DOHH2 (cell line): ENCODE data around the gene RELB.
A peak's percentile ranks its signal among the peaks of the same experiment; 100 is the strongest.
"Not testable (repeated sequence)": the region's sequence is repeated elsewhere in the genome, so short reads cannot be mapped to it uniquely, and the experiment has no call there.

Source experiments
- H3F3A ChIP-seq: fragments of 200-600 bp; sonication (generic), shearing (Covaris generic); 2 replicates; pipeline ENCODE4 v1.6.0; 2016; ENCODE audit warnings: antibody characterized with exemption, mild to moderate bottlenecking; ENCODE audit not compliant: control insufficient read depth, insufficient read depth
- H3K27ac ChIP-seq: fragments of 200-600 bp; sonication (generic); 2 replicates; pipeline ENCODE4 v1.5.1; 2014; ENCODE audit warnings: low read depth, mild to moderate bottlenecking, low read length, moderate library complexity
- H3K27me3 ChIP-seq: fragments of 200-600 bp; sonication (generic); 2 replicates; pipeline ENCODE4 v1.6.1; 2014; ENCODE audit warnings: mild to moderate bottlenecking, low read length, mixed read lengths; ENCODE audit not compliant: control insufficient read depth
- H3K36me3 ChIP-seq: fragments of 200-600 bp; sonication (generic); 2 replicates; pipeline ENCODE4 v1.6.1; 2014; ENCODE audit warnings: mild to moderate bottlenecking, low read length, moderate library complexity, mixed read lengths; ENCODE audit not compliant: control insufficient read depth
- H3K4me1 ChIP-seq: fragments of 200-600 bp; sonication (generic); 2 replicates; pipeline ENCODE4 v1.6.1; 2014; ENCODE audit warnings: mild to moderate bottlenecking, low read length, mixed read lengths; ENCODE audit not compliant: control insufficient read depth
- H3K4me2 ChIP-seq: fragments of 200-600 bp; sonication (generic); 2 replicates; pipeline ENCODE4 v1.6.0; 2014; ENCODE audit warnings: mild to moderate bottlenecking, low read length, moderate library complexity
- H3K4me3 ChIP-seq: fragments of 200-600 bp; sonication (generic); 2 replicates; pipeline ENCODE4 v1.5.1; 2014; ENCODE audit warnings: mild to moderate bottlenecking, low read length, mixed read lengths
- H3K79me2 ChIP-seq: fragments of 200-600 bp; sonication (generic); 2 replicates; pipeline ENCODE4 v1.6.1; 2014; ENCODE audit warnings: mild to moderate bottlenecking, low read length, mixed read lengths; ENCODE audit not compliant: control insufficient read depth
- H3K9me2 ChIP-seq: fragments of 200-600 bp; sonication (generic); replicated peaks from 2 replicates; pipeline ENCODE4 v1.6.1; 2014; ENCODE audit warnings: mild to moderate bottlenecking, low read length, mixed read lengths; ENCODE audit not compliant: control insufficient read depth
- H3K9me3 ChIP-seq: fragments of 200-600 bp; sonication (generic); 2 replicates; pipeline ENCODE4 v1.6.1; 2014; ENCODE audit warnings: antibody characterized with exemption, low read length, mixed read lengths; ENCODE audit not compliant: control insufficient read depth, insufficient read depth
- H4K20me1 ChIP-seq: fragments of 200-600 bp; sonication (generic); 2 replicates; pipeline ENCODE4 v1.6.0; 2014; ENCODE audit warnings: low read depth, mild to moderate bottlenecking, antibody characterized with exemption, low read length, moderate library complexity; ENCODE audit not compliant: control insufficient read depth, insufficient read depth
- EZH2phosphoT487 ChIP-seq: fragments of 200-600 bp; sonication (generic); IDR thresholded peaks from 2 replicates; pipeline ENCODE4 v1.6.1; 2017; ENCODE audit warnings: borderline replicate concordance, mild to moderate bottlenecking, antibody characterized with exemption, low read length, moderate library complexity, mixed read lengths
- TF ChIP-seq, protein P1 (sequence below): fragments of 200-600 bp; sonication (generic); IDR thresholded peaks from one replicate; pipeline ENCODE4 v1.5.1; 2014; ENCODE audit warnings: antibody characterized with exemption, mild to moderate bottlenecking, low read depth, low read length; ENCODE audit not compliant: poor library complexity, severe bottlenecking

RELB gene

GRCh38 chr19:44998025-44998424, 3.2 kb upstream of the RELB start:
- peaks cover 66% of the 10 kb centered on the region for H3K4me1 ChIP-seq
- H3K79me2 ChIP-seq = peaks cover 13% of the 10 kb centered on the region
- H3K4me3 ChIP-seq = no peak overlapping the region
- no peak overlapping the region for H3K4me2 ChIP-seq
- TF ChIP-seq EZH2phosphoT487 = no peak
- TF ChIP-seq, protein P1, sequence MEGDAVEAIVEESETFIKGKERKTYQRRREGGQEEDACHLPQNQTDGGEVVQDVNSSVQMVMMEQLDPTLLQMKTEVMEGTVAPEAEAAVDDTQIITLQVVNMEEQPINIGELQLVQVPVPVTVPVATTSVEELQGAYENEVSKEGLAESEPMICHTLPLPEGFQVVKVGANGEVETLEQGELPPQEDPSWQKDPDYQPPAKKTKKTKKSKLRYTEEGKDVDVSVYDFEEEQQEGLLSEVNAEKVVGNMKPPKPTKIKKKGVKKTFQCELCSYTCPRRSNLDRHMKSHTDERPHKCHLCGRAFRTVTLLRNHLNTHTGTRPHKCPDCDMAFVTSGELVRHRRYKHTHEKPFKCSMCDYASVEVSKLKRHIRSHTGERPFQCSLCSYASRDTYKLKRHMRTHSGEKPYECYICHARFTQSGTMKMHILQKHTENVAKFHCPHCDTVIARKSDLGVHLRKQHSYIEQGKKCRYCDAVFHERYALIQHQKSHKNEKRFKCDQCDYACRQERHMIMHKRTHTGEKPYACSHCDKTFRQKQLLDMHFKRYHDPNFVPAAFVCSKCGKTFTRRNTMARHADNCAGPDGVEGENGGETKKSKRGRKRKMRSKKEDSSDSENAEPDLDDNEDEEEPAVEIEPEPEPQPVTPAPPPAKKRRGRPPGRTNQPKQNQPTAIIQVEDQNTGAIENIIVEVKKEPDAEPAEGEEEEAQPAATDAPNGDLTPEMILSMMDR = no peak
- no peaks in the 10 kb centered on the region for H3K27me3 ChIP-seq
- no peaks in the 10 kb centered on the region for H3K9me2 ChIP-seq
- peak overlapping the region; percentile 89 for H3K27ac ChIP-seq
- no peaks in the 10 kb centered on the region for H4K20me1 ChIP-seq
- peaks cover 22% of the 10 kb centered on the region for H3K36me3 ChIP-seq
- H3K9me3 ChIP-seq = no peaks in the 10 kb centered on the region
- peaks cover 14% of the 10 kb centered on the region for H3F3A ChIP-seq

- H3K79me2 ChIP-seq = peaks cover 20% of the 10 kb centered on the region
- peaks cover 17% of the 10 kb centered on the region for H3F3A ChIP-seq
- H3K9me2 ChIP-seq, H3K9me3 ChIP-seq, H4K20me1 ChIP-seq, H3K27me3 ChIP-seq: not testable (repeated sequence)
- peaks cover 65% of the 10 kb centered on the region for H3K4me1 ChIP-seq
- peaks cover 22% of the 10 kb centered on the region for H3K36me3 ChIP-seq
- peak overlapping the region; percentile 56 for H3K4me3 ChIP-seq
- peak overlapping the region; percentile 87 for H3K4me2 ChIP-seq
- peak overlapping the region; percentile 89 for H3K27ac ChIP-seq
Observed at GRCh38 chr19:44999131-44999925, 1.9 kb upstream of the RELB start.

DNA sequence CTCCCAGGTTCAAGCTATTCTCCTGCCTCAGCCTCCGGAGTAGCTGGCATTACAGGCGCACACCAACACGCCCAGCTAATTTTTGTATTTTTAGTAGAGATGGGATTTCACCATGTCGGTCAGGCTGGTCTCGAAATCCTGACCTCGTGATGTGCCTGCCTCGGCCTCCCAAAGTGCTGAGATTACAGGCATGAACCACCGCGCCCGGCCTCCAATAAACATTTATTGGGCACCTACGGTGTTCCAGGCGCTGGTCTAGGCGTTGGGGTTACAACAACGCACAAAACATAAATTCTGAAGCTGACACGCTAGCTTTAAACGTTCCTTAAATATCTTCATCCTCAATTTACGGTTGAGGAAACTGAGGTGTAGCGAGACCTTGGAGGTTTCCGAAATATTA, 599 bp upstream of the RELB start:
- Histone ChIP-seq H3K4me2 (peak overlapping the region; percentile 87), H3K36me3 (peaks cover 28% of the 10 kb centered on the region), H3K79me2 (peaks cover 29% of the 10 kb centered on the region), H3F3A (peaks cover 22% of the 10 kb centered on the region), H3K27ac (peak overlapping the region; percentile 89), H3K4me1 (peaks cover 69% of the 10 kb centered on the region), H3K4me3 (peak overlapping the region; percentile 81)
- H3K27me3 ChIP-seq, H3K9me3 ChIP-seq, H4K20me1 ChIP-seq, H3K9me2 ChIP-seq: not testable (repeated sequence)

- Histone ChIP-seq H3K27ac (no peak overlapping the region), H3K9me3 (no peaks in the 10 kb centered on the region), H3K4me3 (no peak overlapping the region), H3K9me2 (no peaks in the 10 kb centered on the region), H3K4me1 (peaks cover 82% of the 10 kb centered on the region), H4K20me1 (no peaks in the 10 kb centered on the region), H3K79me2 (peaks cover 37% of the 10 kb centered on the region), H3K27me3 (no peaks in the 10 kb centered on the region), H3F3A (peaks cover 30% of the 10 kb centered on the region), H3K4me2 (0 out of 2 replicates have a peak overlapping the region, but pooled peaks have one; percentile 16), H3K36me3 (peaks cover 52% of the 10 kb centered on the region)
- TF ChIP-seq, protein P1 = no peak
- TF ChIP-seq EZH2phosphoT487 = no peak
Observed at GRCh38 chr19:45003485-45003884, 2.2 kb downstream of the RELB start.
